Neural cell (in vitro differentiated cells): ENCODE results near the gene EEF2KMT. TPM values are rescaled to one million over a fixed set of nuclear protein-coding genes. Genes with fewer than 3 reads are reported as not detected.

Source experiments
- H2AFZ ChIP-seq: fragments of 200-600, 300-800 bp; sonication (generic), shearing (Covaris generic); 2 replicates; pipeline ENCODE4 v1.6.0; 2014; ENCODE audit warnings: low read depth, mild to moderate bottlenecking, antibody characterized with exemption, low read length, moderate library complexity
- H3F3A ChIP-seq: fragments of 200-600 bp; shearing (Covaris generic); 2 replicates; pipeline ENCODE4 v1.6.1; 2016; ENCODE audit warnings: mild to moderate bottlenecking, moderate library complexity, mixed read lengths, antibody characterized with exemption, low read length; ENCODE audit not compliant: insufficient read depth, poor library complexity, severe bottlenecking
- H3K27ac ChIP-seq: fragments of 200-600, 300-800 bp; sonication (generic), shearing (Covaris generic); 2 replicates; pipeline ENCODE4 v1.5.1; 2014; ENCODE audit warnings: mild to moderate bottlenecking, low read length, moderate library complexity
- H3K27me3 ChIP-seq: fragments of 300-800, 200-600 bp; sonication (generic), shearing (Covaris generic); 2 replicates; pipeline ENCODE4 v1.6.0; 2014; ENCODE audit warnings: mild to moderate bottlenecking, low read depth, low read length, moderate library complexity; ENCODE audit not compliant: insufficient read depth
- H3K36me3 ChIP-seq: fragments of 300-800, 200-600 bp; sonication (generic), shearing (Covaris generic); 2 replicates; pipeline ENCODE4 v1.5.1; 2014; ENCODE audit warnings: mild to moderate bottlenecking, antibody characterized with exemption, low read length, moderate library complexity; ENCODE audit not compliant: insufficient read depth
- H3K4me2 ChIP-seq: fragments of 300-800, 200-600 bp; sonication (generic), shearing (Covaris generic); 2 replicates; pipeline ENCODE4 v1.6.0; 2014; ENCODE audit warnings: mild to moderate bottlenecking, low read length
- H3K4me3 ChIP-seq: fragments of 300-800, 200-600 bp; sonication (generic), shearing (Covaris generic); 2 replicates; pipeline ENCODE4 v1.5.1; 2014; ENCODE audit warnings: mild to moderate bottlenecking, low read length, moderate library complexity
- H3K79me2 ChIP-seq: fragments of 200-600 bp; shearing (Covaris generic); replicated peaks from 2 replicates; pipeline ENCODE4 v1.6.0; 2014; ENCODE audit warnings: mild to moderate bottlenecking, low read length, moderate library complexity; ENCODE audit not compliant: insufficient read depth
- H3K9ac ChIP-seq: fragments of 300-800, 200-600 bp; sonication (generic), shearing (Covaris generic); 2 replicates; pipeline ENCODE4 v1.6.1; 2016; ENCODE audit warnings: mild to moderate bottlenecking, low read length, mixed read lengths
- H3K9me2 ChIP-seq: fragments of 200-600 bp; shearing (Covaris generic); 2 replicates; pipeline ENCODE4 v1.6.1; 2016; ENCODE audit warnings: mild to moderate bottlenecking, low read length, mixed read lengths; ENCODE audit not compliant: insufficient read depth
- H3K9me3 ChIP-seq: fragments of 200-600, 300-800 bp; sonication (generic), shearing (Covaris generic); 2 replicates; pipeline ENCODE4 v1.6.1; 2016; ENCODE audit warnings: mild to moderate bottlenecking, mixed run types, low read length, moderate library complexity, mixed read lengths
- H4K20me1 ChIP-seq: fragments of 200-600 bp; shearing (Covaris generic); 2 replicates; pipeline ENCODE4 v1.6.1; 2016; ENCODE audit warnings: mild to moderate bottlenecking, mixed run types; ENCODE audit not compliant: insufficient read depth
- CTCF ChIP-seq: fragments of 450-650 bp; IDR thresholded peaks from 2 replicates; pipeline ENCODE4 v1.5.1; 2014; ENCODE audit warnings: antibody characterized with exemption, mild to moderate bottlenecking, moderate library complexity; ENCODE audit not compliant: poor library complexity, severe bottlenecking
- EP300 ChIP-seq: fragments of 450-650 bp; conservative IDR thresholded peaks from 2 replicates; pipeline ENCODE4 v1.6.1; 2014; ENCODE audit warnings: antibody characterized with exemption, mild to moderate bottlenecking, moderate library complexity; ENCODE audit not compliant: poor library complexity, severe bottlenecking
- EZH2 ChIP-seq: fragments of 200-600, 300-800 bp; shearing (Covaris generic), sonication (generic); IDR thresholded peaks from 2 replicates; pipeline ENCODE4 v1.6.1; 2014; ENCODE audit warnings: antibody characterized with exemption, low read length, borderline replicate concordance, mild to moderate bottlenecking; ENCODE audit not compliant: insufficient read depth, poor library complexity, severe bottlenecking
- MXI1 ChIP-seq: fragments of 450-650 bp; conservative IDR thresholded peaks from 2 replicates; pipeline ENCODE4 v1.6.1; 2014; ENCODE audit warnings: antibody characterized with exemption, mild to moderate bottlenecking; ENCODE audit not compliant: poor library complexity, severe bottlenecking
- POLR2AphosphoS5 ChIP-seq: IDR thresholded peaks from 2 replicates; pipeline ENCODE4 v1.6.1; 2012
- RAD21 ChIP-seq: fragments of 450-650 bp; conservative IDR thresholded peaks from 2 replicates; pipeline ENCODE4 v1.6.1; 2014; ENCODE audit warnings: antibody characterized with exemption, mild to moderate bottlenecking, moderate library complexity
- REST ChIP-seq: IDR thresholded peaks from 2 replicates; pipeline ENCODE4 v1.6.1; 2012; ENCODE audit warnings: borderline replicate concordance
- SMC3 ChIP-seq: fragments of 450-650 bp; conservative IDR thresholded peaks from 2 replicates; pipeline ENCODE4 v1.6.1; 2014; ENCODE audit warnings: antibody characterized with exemption, mild to moderate bottlenecking, moderate library complexity; ENCODE audit not compliant: poor library complexity
- TAF1 ChIP-seq: IDR thresholded peaks from 2 replicates; pipeline ENCODE4 v1.6.1; 2012; ENCODE audit warnings: low read depth
- polyA plus RNA-seq: library from polyadenylated mRNA; depleted of rRNA; stranded (reverse); fragments of >200 nt; gene quantifications from 2 replicates; pipeline ENCODE4 v1.2.3, GENCODE V29; 2014

Gene EEF2KMT
- polyA plus RNA-seq, 1 donor from 2014 or later: 4.6 TPM

GRCh38 chr16:5065813-5066212, 31.8 kb downstream of the EEF2KMT start, which contains the start of gene C16orf89:
Gene C16orf89 (minus strand): TSS chr16:5065956. CDS start chr16:5065908, 48 bp downstream.
- H3K36me3 ChIP-seq: no peaks in the 10 kb centered on the region
- no peak within 1 kb of the TSS for H2AFZ ChIP-seq
- no peak within 1 kb of the TSS for H3K4me2 ChIP-seq
- H3K9me3 ChIP-seq: no peaks in the 10 kb centered on the region
- no peaks in the 10 kb centered on the region for H3K27me3 ChIP-seq
- no peak within 1 kb of the TSS for H3K27ac ChIP-seq
- no peaks in the 10 kb centered on the region for H3K9me2 ChIP-seq
- H3K79me2 ChIP-seq: no peaks in the 10 kb centered on the region
- TF ChIP-seq EZH2 (no peak), REST (no peak), TAF1 (no peak), MXI1 (no peak), RAD21 (no peak), POLR2AphosphoS5 (no peak), EP300 (no peak), SMC3 (no peak), CTCF (no peak)
- H3K4me3 ChIP-seq: no peak within 1 kb of the TSS
- no peaks in the 10 kb centered on the region for H3F3A ChIP-seq
- no peak within 1 kb of the TSS for H3K9ac ChIP-seq
- no peaks in the 10 kb centered on the region for H4K20me1 ChIP-seq

- no peaks in the 10 kb centered on the region for H3K9me3 ChIP-seq
- no peaks in the 10 kb centered on the region for H4K20me1 ChIP-seq
- no peak for TF ChIP-seq CTCF
- TF ChIP-seq MXI1: no peak
- TF ChIP-seq REST: no peak
- TF ChIP-seq SMC3: no peak
- TF ChIP-seq TAF1: no peak
- no peak for TF ChIP-seq EZH2
- no peaks in the 10 kb centered on the region for H3K9me2 ChIP-seq
- no peak overlapping the region for H3K9ac ChIP-seq
- H3K4me3 ChIP-seq: no peak overlapping the region
- no peaks in the 10 kb centered on the region for H3K27me3 ChIP-seq
- no peaks in the 10 kb centered on the region for H3K36me3 ChIP-seq
- H3F3A ChIP-seq: no peaks in the 10 kb centered on the region
- H3K4me2 ChIP-seq: no peak overlapping the region
- H3K27ac ChIP-seq: no peak overlapping the region
- no peak overlapping the region for H2AFZ ChIP-seq
- H3K79me2 ChIP-seq: no peaks in the 10 kb centered on the region
Observed at GRCh38 chr16:5065326-5065725, 32.3 kb downstream of the EEF2KMT start.
